ENCODE measurements around the gene POC1B. TPM values are rescaled to one million over a fixed set of nuclear protein-coding genes. Genes with fewer than 3 reads are reported as not detected.

POC1B gene
- polyA plus RNA-seq, 1 donor from 2014 or later, result 10.0 TPM

- Histone ChIP-seq H3K27me3 (ENCODE audit: insufficient read depth, low read depth, low read length) (no peaks in the 10 kb centered on the region), H3K9ac (ENCODE audit: low read length) (no peak overlapping the region), H3K27ac (ENCODE audit: low read length) (no peak overlapping the region), H3K9me3 (ENCODE audit: low read length) (no peaks in the 10 kb centered on the region), H3K79me2 (replicated peaks; ENCODE audit: insufficient read depth, low read length) (no peaks in the 10 kb centered on the region), H2AFZ (ENCODE audit: low read depth, low read length) (no peak overlapping the region), H3K4me3 (ENCODE audit: low read length) (no peak overlapping the region), H3F3A (ENCODE audit: insufficient read depth, low read length, poor library complexity, severe bottlenecking) (no peaks in the 10 kb centered on the region), H4K20me1 (ENCODE audit: insufficient read depth) (no peaks in the 10 kb centered on the region), H3K9me2 (ENCODE audit: insufficient read depth, low read length) (no peaks in the 10 kb centered on the region), H3K4me2 (ENCODE audit: low read length) (no peak overlapping the region), H3K36me3 (ENCODE audit: insufficient read depth, low read length) (no peaks in the 10 kb centered on the region)
- TF ChIP-seq REST (IDR thresholded peaks at IDR 0.05; ENCODE audit: borderline replicate concordance) (no peak), TAF1 (IDR thresholded peaks at IDR 0.05; ENCODE audit: low read depth) (no peak), MXI1 (conservative IDR thresholded peaks at IDR 0.05; ENCODE audit: poor library complexity, severe bottlenecking) (no peak), SMC3 (conservative IDR thresholded peaks at IDR 0.05; ENCODE audit: poor library complexity) (no peak), EP300 (conservative IDR thresholded peaks at IDR 0.05; ENCODE audit: poor library complexity, severe bottlenecking) (no peak)
Observed at GRCh38 chr12:89386138-89386537, 139.7 kb downstream of the POC1B start.

- Histone ChIP-seq H3K27me3 (ENCODE audit: insufficient read depth, low read depth, low read length) (no peaks in the 10 kb centered on the region), H3K4me3 (ENCODE audit: low read length) (no peak overlapping the region), H3F3A (ENCODE audit: insufficient read depth, low read length, poor library complexity, severe bottlenecking) (no peaks in the 10 kb centered on the region), H3K36me3 (ENCODE audit: insufficient read depth, low read length) (no peaks in the 10 kb centered on the region), H3K27ac (ENCODE audit: low read length) (no peak overlapping the region), H3K9me2 (ENCODE audit: insufficient read depth, low read length) (no peaks in the 10 kb centered on the region), H3K79me2 (replicated peaks; ENCODE audit: insufficient read depth, low read length) (no peaks in the 10 kb centered on the region), H2AFZ (ENCODE audit: low read depth, low read length) (no peak overlapping the region), H4K20me1 (ENCODE audit: insufficient read depth) (no peaks in the 10 kb centered on the region), H3K9me3 (ENCODE audit: low read length) (no peaks in the 10 kb centered on the region), H3K9ac (ENCODE audit: low read length) (no peak overlapping the region), H3K4me2 (ENCODE audit: low read length) (no peak overlapping the region)
- TF ChIP-seq RAD21 (conservative IDR thresholded peaks at IDR 0.05), result no peak
- TF ChIP-seq CTCF (IDR thresholded peaks at IDR 0.05; ENCODE audit: poor library complexity, severe bottlenecking), result no peak
- no peak for TF ChIP-seq EP300 (conservative IDR thresholded peaks at IDR 0.05; ENCODE audit: poor library complexity, severe bottlenecking)
- no peak for TF ChIP-seq SMC3 (conservative IDR thresholded peaks at IDR 0.05; ENCODE audit: poor library complexity)
- TF ChIP-seq POLR2AphosphoS5 (IDR thresholded peaks at IDR 0.05), result no peak
- TF ChIP-seq REST (IDR thresholded peaks at IDR 0.05; ENCODE audit: borderline replicate concordance), result no peak
- TF ChIP-seq TAF1 (IDR thresholded peaks at IDR 0.05; ENCODE audit: low read depth), result no peak
- TF ChIP-seq EZH2 (IDR thresholded peaks at IDR 0.05; ENCODE audit: borderline replicate concordance, insufficient read depth, low read length, poor library complexity, severe bottlenecking), result no peak
- no peak for TF ChIP-seq MXI1 (conservative IDR thresholded peaks at IDR 0.05; ENCODE audit: poor library complexity, severe bottlenecking)
Observed at GRCh38 chr12:89384807-89385206, 141.0 kb downstream of the POC1B start.

Measured in neural cell (in vitro differentiated cells).